Measurements from ENCODE around the gene SLC6A4. TPM values are rescaled to one million over a fixed set of nuclear protein-coding genes. Genes with fewer than 3 reads are reported as not detected.

The SLC6A4 gene
- total and polyA plus RNA-seq, 2 donors (not counting 3 experiments of a cell fraction or from before 2014, with no cell fraction given) = 0.25 TPM; not detected in 1

- no peaks in the 10 kb centered on the region for H4K20me1 ChIP-seq (replicated peaks; ENCODE audit: control insufficient read depth, extremely low read depth, insufficient read depth, low read length)
- no peak for FAIRE-seq
- H3K36me3 ChIP-seq (ENCODE audit: control insufficient read depth in 2 of 2, extremely low read depth in 1 of 2, insufficient read depth in 2 of 2, low read length in 2 of 2) = no peaks in the 10 kb centered on the region
- H2AFZ ChIP-seq (ENCODE audit: low read depth, low read length) = no peak overlapping the region
- intact Hi-C loops (cut with micrococcal nuclease) = no loop called here
- H3K9me1 ChIP-seq (replicated peaks; ENCODE audit: control insufficient read depth, extremely low read depth, insufficient read depth, low read length) = no peaks in the 10 kb centered on the region
- ChIA-PET POLR2A (no interaction called here), CTCF (interaction anchor here (0.9 to 2.5 kb wide), 4 partner anchors 9 to 101 kb away, joined by 3 to 7 read pairs (median 3); no protein-coding TSS in a partner anchor)
- BruUV-seq (replicated peaks) = no TSS peak
- dilution Hi-C loops (cut with MboI; ENCODE audit: extremely low pct_ligation_motif_present, low sequenced_read_pairs) = no loop called here
- no peak overlapping the region for H3K9ac ChIP-seq (replicated peaks; ENCODE audit: extremely low read depth, insufficient read depth, low read length)
- peaks cover 11 to 18% of the 10 kb centered on the region in 2 experiments for H3K27me3 ChIP-seq (ENCODE audit: control insufficient read depth in 2 of 2, insufficient read depth in 2 of 2, low read length in 2 of 2)
- H3K27ac ChIP-seq (ENCODE audit: insufficient read depth, low read depth, low read length) = no peak overlapping the region
- no peak overlapping the region for H3K4me3 ChIP-seq (replicated peaks in 1 of 3; ENCODE audit: insufficient read depth in 1 of 3, low read depth in 1 of 3, low read length in 3 of 3)
- DNase-seq (ENCODE audit: low read depth, low spot score) = no peak
- H3K79me2 ChIP-seq (ENCODE audit: control insufficient read depth, insufficient read depth, low read length) = no peaks in the 10 kb centered on the region
- H3K4me1 ChIP-seq (ENCODE audit: control insufficient read depth, extremely low read depth, insufficient read depth, low read length) = no peaks in the 10 kb centered on the region
- H3K4me2 ChIP-seq (ENCODE audit: insufficient read depth, low read length) = no peak overlapping the region
- no peaks in the 10 kb centered on the region for H3K9me3 ChIP-seq (replicated peaks; ENCODE audit: control insufficient read depth, insufficient read depth, low read length)
- TF ChIP-seq POLR2A (IDR thresholded peaks at IDR 0.05; ENCODE audit: low read depth, low read length) (no peak), MYC (IDR thresholded peaks at IDR 0.05; ENCODE audit: low read depth, low read length) (no peak)
Measured at GRCh38 chr17:30225919-30226553, 9.5 kb downstream of the SLC6A4 start.

DNA sequence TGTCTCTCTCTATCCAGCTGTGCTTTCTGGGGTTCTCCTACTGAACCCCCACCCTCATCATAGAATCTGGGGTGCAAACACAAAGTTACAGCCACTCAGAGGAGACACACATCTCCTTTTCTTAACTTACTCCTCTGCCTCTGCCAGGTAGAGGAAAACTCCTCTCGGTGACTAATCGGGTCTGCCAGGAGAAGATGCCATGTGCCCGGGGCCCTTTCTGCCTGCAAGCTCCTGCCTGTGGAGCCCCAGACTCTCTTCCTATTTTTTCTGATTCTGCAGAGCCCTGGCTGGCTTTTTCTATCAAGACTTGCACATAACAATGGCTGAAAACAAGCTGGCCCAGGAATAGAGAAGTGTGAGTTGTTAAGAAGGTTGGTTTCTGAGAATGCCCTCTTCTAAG, 10.4 kb downstream of the SLC6A4 start:
- no peak overlapping the region for H3K4me2 ChIP-seq (ENCODE audit: insufficient read depth, low read length)
- DNase-seq (ENCODE audit: low read depth, low spot score) (no peak), FAIRE-seq (no peak)
- TF ChIP-seq CTCF (IDR thresholded peaks at IDR 0.05; ENCODE audit: extremely low read depth in 1 of 2, insufficient read depth in 1 of 2, low read depth in 1 of 2, low read length in 2 of 2) (no peak), FOS (IDR thresholded peaks at IDR 0.05; ENCODE audit: borderline replicate concordance, insufficient read depth, low read length) (no peak), POLR2AphosphoS5 (IDR thresholded peaks at IDR 0.05; ENCODE audit: insufficient read depth, low read depth, low read length) (no peak), EZH2 (IDR thresholded peaks at IDR 0.05; ENCODE audit: borderline replicate concordance, low read depth, low read length, severe bottlenecking) (no peak), JUN (IDR thresholded peaks at IDR 0.05; ENCODE audit: borderline replicate concordance, insufficient read depth, insufficient read length, low read depth) (no peak), GATA2 (IDR thresholded peaks at IDR 0.05; ENCODE audit: insufficient read depth, insufficient read length, low read depth, low read length) (no peak), POLR2A (IDR thresholded peaks at IDR 0.05; ENCODE audit: low read depth, low read length) (no peak), MYC (IDR thresholded peaks at IDR 0.05; ENCODE audit: low read depth, low read length) (no peak)
- TF ChIP-seq, protein P1, sequence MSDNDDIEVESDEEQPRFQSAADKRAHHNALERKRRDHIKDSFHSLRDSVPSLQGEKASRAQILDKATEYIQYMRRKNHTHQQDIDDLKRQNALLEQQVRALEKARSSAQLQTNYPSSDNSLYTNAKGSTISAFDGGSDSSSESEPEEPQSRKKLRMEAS (IDR thresholded peaks at IDR 0.05; ENCODE audit: insufficient read depth, insufficient read length) = no peak
- dilution Hi-C loops (cut with MboI; ENCODE audit: extremely low pct_ligation_motif_present, low sequenced_read_pairs) = no loop called here
- CTCF ChIA-PET = interaction anchor here (0.9 to 2.5 kb wide), 5 partner anchors 10 to 120 kb away, joined by 3 to 7 read pairs (median 3); no protein-coding TSS in a partner anchor
- no peaks in the 10 kb centered on the region for H3K9me1 ChIP-seq (replicated peaks; ENCODE audit: control insufficient read depth, extremely low read depth, insufficient read depth, low read length)
- H3K9ac ChIP-seq (replicated peaks; ENCODE audit: extremely low read depth, insufficient read depth, low read length) = no peak overlapping the region
- BruUV-seq (replicated peaks) = no TSS peak
- H3K27ac ChIP-seq (ENCODE audit: insufficient read depth, low read depth, low read length) = no peak overlapping the region
- no peaks in the 10 kb centered on the region for H4K20me1 ChIP-seq (replicated peaks; ENCODE audit: control insufficient read depth, extremely low read depth, insufficient read depth, low read length)
- H3K27me3 ChIP-seq (ENCODE audit: control insufficient read depth in 2 of 2, insufficient read depth in 2 of 2, low read length in 2 of 2) = peaks cover 5 to 12% of the 10 kb centered on the region in 2 experiments
- no peak overlapping the region for H2AFZ ChIP-seq (ENCODE audit: low read depth, low read length)
- no peaks in the 10 kb centered on the region for H3K4me1 ChIP-seq (ENCODE audit: control insufficient read depth, extremely low read depth, insufficient read depth, low read length)
- H3K36me3 ChIP-seq (ENCODE audit: control insufficient read depth in 2 of 2, extremely low read depth in 1 of 2, insufficient read depth in 2 of 2, low read length in 2 of 2) = no peaks in the 10 kb centered on the region
- H3K79me2 ChIP-seq (ENCODE audit: control insufficient read depth, insufficient read depth, low read length) = no peaks in the 10 kb centered on the region
- no peaks in the 10 kb centered on the region for H3K9me3 ChIP-seq (replicated peaks; ENCODE audit: control insufficient read depth, insufficient read depth, low read length)
- no peak overlapping the region for H3K4me3 ChIP-seq (replicated peaks in 1 of 3; ENCODE audit: insufficient read depth in 1 of 3, low read depth in 1 of 3, low read length in 3 of 3)
- POLR2A ChIA-PET = no interaction called here
- intact Hi-C loops (cut with micrococcal nuclease) = no loop called here
